HEK293T (cell line): ENCODE measurements around the gene HSPA4.
"Not testable (repeated sequence)": the region's sequence is repeated elsewhere in the genome, so short reads cannot be mapped to it uniquely, and the experiment has no call there.

Source experiments
- CTCF ChIA-PET: fragments of 350-600 bp; formaldehyde crosslinking; extraction: SDS; loops from one replicate; lab custom pipeline; 2021; ENCODE audit warnings: antibody characterized with exemption, inconsistent platforms; lab: Yijun Ruan, JAX
- POLR2A ChIA-PET: fragments of 350-600 bp; formaldehyde crosslinking; extraction: SDS; loops from one replicate; lab custom pipeline; 2020; ENCODE audit warnings: antibody characterized with exemption, inconsistent platforms; lab: Yijun Ruan, JAX
- DNase-seq: peaks from one replicate; pipeline ENCODE4 v3.0.0; 2012; ENCODE audit warnings: mixed read lengths; ENCODE audit errors: extremely low spot score
- ARNT ChIP-seq: fragments of 450-650 bp; IDR thresholded peaks from 2 replicates; pipeline ENCODE4 v1.6.1; 2017; ENCODE audit warnings: mild to moderate bottlenecking
- BHLHE40 ChIP-seq: fragments of 450-650 bp; IDR thresholded peaks from 2 replicates; pipeline ENCODE4 v1.6.1; 2016; ENCODE audit warnings: mild to moderate bottlenecking, moderate library complexity, borderline replicate concordance
- CTBP1 ChIP-seq: fragments of 450-650 bp; IDR thresholded peaks from 2 replicates; pipeline ENCODE4 v1.6.1; 2016; ENCODE audit warnings: borderline replicate concordance
- ELF4 ChIP-seq: fragments of 450-650 bp; IDR thresholded peaks from 2 replicates; pipeline ENCODE4 v1.6.1; 2017; ENCODE audit warnings: antibody characterized with exemption
- FOXA1 ChIP-seq: fragments of 450-650 bp; IDR thresholded peaks from 2 replicates; pipeline ENCODE4 v1.6.1; 2016; ENCODE audit warnings: mild to moderate bottlenecking
- FOXK2 ChIP-seq: fragments of 450-650 bp; IDR thresholded peaks from 2 replicates; pipeline ENCODE4 v1.6.1; 2016; ENCODE audit warnings: mild to moderate bottlenecking
- FOXM1 ChIP-seq: fragments of 450-650 bp; IDR thresholded peaks from 2 replicates; pipeline ENCODE4 v1.6.1; 2017; ENCODE audit warnings: mild to moderate bottlenecking, borderline replicate concordance
- HDGF ChIP-seq: fragments of 450-650 bp; IDR thresholded peaks from 2 replicates; pipeline ENCODE4 v1.6.1; 2017; ENCODE audit warnings: antibody characterized with exemption, borderline replicate concordance
- L3MBTL2 ChIP-seq: fragments of 450-650 bp; conservative IDR thresholded peaks from 2 replicates; pipeline ENCODE4 v1.6.1; 2016; ENCODE audit warnings: mild to moderate bottlenecking
- LEF1 ChIP-seq: fragments of 450-650 bp; IDR thresholded peaks from 2 replicates; pipeline ENCODE4 v1.6.1; 2017; ENCODE audit warnings: mild to moderate bottlenecking, borderline replicate concordance
- NFRKB ChIP-seq: fragments of 450-650 bp; IDR thresholded peaks from 2 replicates; pipeline ENCODE4 v1.6.1; 2016; ENCODE audit warnings: mild to moderate bottlenecking, moderate library complexity
- PKNOX1 ChIP-seq: fragments of 450-650 bp; IDR thresholded peaks from 2 replicates; pipeline ENCODE4 v1.6.1; 2016
- SP1 ChIP-seq: fragments of 450-650 bp; IDR thresholded peaks from 2 replicates; pipeline ENCODE4 v1.6.1; 2017
- SUZ12 ChIP-seq: fragments of 450-650 bp; IDR thresholded peaks from 2 replicates; pipeline ENCODE4 v1.6.1; 2016; ENCODE audit warnings: mild to moderate bottlenecking
- TARDBP ChIP-seq: fragments of 450-650 bp; IDR thresholded peaks from 2 replicates; pipeline ENCODE4 v1.6.1; 2016
- ZNF384 ChIP-seq: fragments of 450-650 bp; IDR thresholded peaks from 2 replicates; pipeline ENCODE4 v1.6.1; 2016

HSPA4 gene

GRCh38 chr5:133051542-133052316 is at the start of gene HSPA4:
Gene HSPA4 (plus strand): TSS chr5:133052013. CDS start chr5:133052251, 238 bp downstream.
- TF ChIP-seq LEF1 (peak; percentile 93), FOXM1 (no peak), ARNT (no peak), SP1 (peak; percentile 67), ELF4 (peak; percentile 48; the same call in 1 of the 2 replicates), NFRKB (peak; percentile 64; the same call in 1 of the 2 replicates)
- ChIA-PET CTCF (interaction anchor here (0.7 to 1.1 kb wide), 2 partner anchors 46 to 249 kb away, joined by 3 read pairs; no protein-coding TSS in a partner anchor), POLR2A (interaction anchor here (0.7 to 4.2 kb wide), 18 partner anchors 8 to 878 kb away, joined by 3 to 50 read pairs (median 5); partner anchors contain the start of genes AFF4 and ZCCHC10)
- DNase-seq = peak; percentile 97

GRCh38 chr5:133006653-133007052 is 45.2 kb upstream of the HSPA4 start:
- DNase-seq = no peak
- CTCF ChIA-PET = no interaction called here
- no peak for TF ChIP-seq SP1
- no peak for TF ChIP-seq ARNT
- TF ChIP-seq FOXM1 = no peak
- POLR2A ChIA-PET = interaction anchor here (1.0 kb wide), 1 partner anchor 45 kb away, joined by 3 read pairs; the partner anchor contains the start of gene HSPA4

GRCh38 chr5:133008455-133008854 is 43.4 kb upstream of the HSPA4 start:
- POLR2A ChIA-PET, DNase-seq: not testable (repeated sequence)
- CTCF ChIA-PET = interaction anchor here (0.6 kb wide), 1 partner anchor 19 kb away, joined by 7 read pairs; no protein-coding TSS in a partner anchor

GRCh38 chr5:133015466-133015865 is 36.3 kb upstream of the HSPA4 start:
- no peak for DNase-seq
- CTCF ChIA-PET = no interaction called here
- POLR2A ChIA-PET = interaction anchor here (2.2 kb wide), 1 partner anchor 52 kb away, joined by 7 read pairs; the partner anchor contains the start of gene AFF4
- TF ChIP-seq L3MBTL2 (no peak), SUZ12 (no peak), FOXK2 (no peak), LEF1 (no peak), ELF4 (no peak), SP1 (no peak), ARNT (no peak), CTBP1 (no peak), PKNOX1 (no peak), NFRKB (no peak), FOXA1 (no peak), TARDBP (no peak), BHLHE40 (no peak), HDGF (no peak)

- no peak for DNase-seq
- ChIA-PET POLR2A (interaction anchor here (2.3 kb wide), 1 partner anchor 8 kb away, joined by 7 read pairs; the partner anchor contains the start of gene ZCCHC10), CTCF (no interaction called here)
- TF ChIP-seq FOXA1 (no peak), BHLHE40 (no peak), TARDBP (no peak), ARNT (no peak), CTBP1 (no peak), SP1 (no peak), FOXM1 (no peak), SUZ12 (no peak), PKNOX1 (no peak), HDGF (no peak), FOXK2 (no peak), ZNF384 (no peak), LEF1 (no peak), NFRKB (no peak), ELF4 (no peak), L3MBTL2 (no peak)
Measured at GRCh38 chr5:133017964-133018363, 33.8 kb upstream of the HSPA4 start.

- CTCF ChIA-PET, POLR2A ChIA-PET, DNase-seq: not testable (repeated sequence)
Measured at GRCh38 chr5:133019471-133019870, 32.3 kb upstream of the HSPA4 start.
